A549 (cell line): ENCODE measurements around the gene FAM177B. TPM values are rescaled to one million over a fixed set of nuclear protein-coding genes. Genes with fewer than 3 reads are reported as not detected.

Experiments
- ATAC-seq, 2 experiments: fragments of 200-7000 bp in 1 of 2; fragments of >200 bp in 1 of 2; cut with Nextera tagmentation in 1 of 2; cut with Tn5 transposase in 1 of 2; 3 replicates each; pipeline versions ENCODE4 v1.8.0 to v1.9.1; 2018 to 2020; ENCODE audit warnings: mild to moderate bottlenecking in 1 of 2, moderate library complexity in 1 of 2
- CTCF ChIA-PET: fragments of 300-600 bp; sonication (Branson Sonifier 250); formaldehyde crosslinking; extraction: SDS; loops from one replicate; lab custom pipeline; 2021; ENCODE audit warnings: antibody characterized with exemption, inconsistent platforms; lab: Yijun Ruan, JAX
- POLR2A ChIA-PET: fragments of 350-600 bp; formaldehyde crosslinking; extraction: SDS; loops from one replicate; lab custom pipeline; 2021; ENCODE audit warnings: antibody characterized with exemption, inconsistent platforms; lab: Yijun Ruan, JAX
- DNase-seq, 2 experiments: peaks; one replicate each; pipeline versions ENCODE4 v3.0.0 to v3.0.0-alpha.2; 2011 to 2016; ENCODE audit warnings: low read depth in 1 of 2, low spot score in 1 of 2
- FAIRE-seq: peaks from 2 replicates; lab custom pipeline; 2011; peaks lifted over from hg19 to GRCh38; lab: Jason Lieb, UNC
- H3K27ac ChIP-seq, 2 experiments: fragments of >200 bp; sonication (Bioruptor Twin); formaldehyde crosslinking; 3 replicates each; pipeline ENCODE4 v1.5.1; 2016 to 2017
- H3K4me1 ChIP-seq: fragments of >200 bp; sonication (Bioruptor Twin); formaldehyde crosslinking; 3 replicates; pipeline ENCODE4 v1.6.1; 2016
- H3K4me2 ChIP-seq: fragments of >200 bp; sonication (Bioruptor Twin); formaldehyde crosslinking; 3 replicates; pipeline ENCODE4 v1.6.1; 2016
- H3K4me3 ChIP-seq: fragments of >200 bp; sonication (Bioruptor Twin); formaldehyde crosslinking; 3 replicates; pipeline ENCODE4 v1.5.1; 2016
- H3K9me3 ChIP-seq: fragments of >200 bp; sonication (Bioruptor Twin); formaldehyde crosslinking; 3 replicates; pipeline ENCODE4 v1.6.1; 2016
- ATOH8 ChIP-seq: fragments of 250-450 bp; sonication (Bioruptor Pico); IDR thresholded peaks from 2 replicates; pipeline ENCODE4 v1.5.0; 2020; ENCODE audit warnings: low read depth, mild to moderate bottlenecking, moderate library complexity
- CHD2 ChIP-seq: fragments of 150-350 bp; IDR thresholded peaks from 2 replicates; pipeline ENCODE4 v1.6.1; 2014; ENCODE audit warnings: low read length; ENCODE audit not compliant: partially characterized antibody
- CHD4 ChIP-seq: fragments of 200-600 bp; sonication (generic); IDR thresholded peaks from 2 replicates; pipeline ENCODE4 v1.6.1; 2016; ENCODE audit warnings: antibody characterized with exemption, mild to moderate bottlenecking, borderline replicate concordance
- E2F6 ChIP-seq: IDR thresholded peaks from 2 replicates; pipeline ENCODE4 v1.6.1; 2012; ENCODE audit warnings: low read depth, borderline replicate concordance
- EP300 ChIP-seq, 2 experiments: fragments of >200 bp; sonication (Bioruptor Twin); formaldehyde crosslinking; IDR thresholded peaks; 2 replicates in 1 of 2; 3 replicates in 1 of 2; pipeline ENCODE4 v1.6.1; 2016 to 2017
- FOSL2 ChIP-seq, 2 experiments: fragments of 450-650 bp in 1 of 2; fragments of >200 bp in 1 of 2; sonication (Bioruptor Twin) in 1 of 2; formaldehyde crosslinking; IDR thresholded peaks; 2 replicates each; pipeline versions ENCODE4 v1.5.0 to v1.6.1; 2016 to 2020; ENCODE audit warnings: mild to moderate bottlenecking in 1 of 2, moderate library complexity in 1 of 2
- FOXS1 ChIP-seq: fragments of 250-450 bp; sonication (Bioruptor Pico); IDR thresholded peaks from 2 replicates; pipeline ENCODE4 v1.5.0; 2020; ENCODE audit warnings: mild to moderate bottlenecking, moderate library complexity
- HOXA7 ChIP-seq: fragments of 250-450 bp; sonication (Bioruptor Pico); IDR thresholded peaks from 2 replicates; pipeline ENCODE4 v1.5.0; 2020; ENCODE audit warnings: mild to moderate bottlenecking, moderate library complexity
- JUNB ChIP-seq: fragments of >200 bp; sonication (Bioruptor Twin); formaldehyde crosslinking; IDR thresholded peaks from 2 replicates; pipeline ENCODE4 v1.6.1; 2016
- KDM1A ChIP-seq: fragments of 200-600 bp; sonication (generic); IDR thresholded peaks from 2 replicates; pipeline ENCODE4 v1.6.1; 2016; ENCODE audit warnings: low read depth, mild to moderate bottlenecking
- MAX ChIP-seq: IDR thresholded peaks from 2 replicates; pipeline ENCODE4 v1.6.1; 2012
- MYC ChIP-seq: IDR thresholded peaks from 2 replicates; pipeline ENCODE4 v1.6.1; 2012; ENCODE audit warnings: mild to moderate bottlenecking, inconsistent platforms, low read length, improper control_type of control experiment, borderline replicate concordance
- PBX3 ChIP-seq: IDR thresholded peaks from 2 replicates; pipeline ENCODE4 v1.6.1; 2012
- RAD21 ChIP-seq, 2 experiments: fragments of >200 bp in 1 of 2; sonication (Bioruptor Twin) in 1 of 2; formaldehyde crosslinking in 1 of 2; IDR thresholded peaks in 1 of 2; conservative IDR thresholded peaks in 1 of 2; 2 replicates in 1 of 2; 3 replicates in 1 of 2; pipeline ENCODE4 v1.6.1; 2012 to 2018; ENCODE audit warnings: inconsistent platforms in 1 of 2
- RARB ChIP-seq: fragments of 250-450 bp; sonication (Bioruptor Pico); IDR thresholded peaks from 2 replicates; pipeline ENCODE4 v1.8.0; 2021; ENCODE audit warnings: mild to moderate bottlenecking, moderate library complexity
- RCOR1 ChIP-seq: fragments of 150-350 bp; IDR thresholded peaks from 2 replicates; pipeline ENCODE4 v1.6.1; 2014; ENCODE audit warnings: antibody characterized with exemption, low read length, low read depth
- SMC3 ChIP-seq: fragments of >200 bp; sonication (Bioruptor Twin); formaldehyde crosslinking; IDR thresholded peaks from 3 replicates; pipeline ENCODE4 v1.6.1; 2018; ENCODE audit warnings: inconsistent platforms
- TFCP2L1 ChIP-seq: fragments of 250-450 bp; sonication (Bioruptor Pico); IDR thresholded peaks from 2 replicates; pipeline ENCODE4 v1.5.0; 2021; ENCODE audit warnings: mild to moderate bottlenecking
- TP53 ChIP-seq: fragments of 250-450 bp; sonication (Bioruptor Pico); IDR thresholded peaks from 2 replicates; pipeline ENCODE4 v1.5.0; 2021; ENCODE audit warnings: mild to moderate bottlenecking, moderate library complexity
- USF2 ChIP-seq: fragments of 450-650 bp; IDR thresholded peaks from 2 replicates; pipeline ENCODE4 v1.6.1; 2014; ENCODE audit warnings: antibody characterized with exemption
- ZFP36 ChIP-seq: fragments of 450-650 bp; IDR thresholded peaks from 2 replicates; pipeline ENCODE4 v1.6.1; 2014; ENCODE audit warnings: borderline replicate concordance; ENCODE audit not compliant: partially characterized antibody
- ZNF302 ChIP-seq: fragments of 250-450 bp; sonication (Bioruptor Pico); IDR thresholded peaks from 2 replicates; pipeline ENCODE4 v1.9.0; 2021; ENCODE audit warnings: inconsistent platforms, mild to moderate bottlenecking, moderate library complexity
- WGBS: methylation state at CpG from one replicate; pipeline ENCODE4 v1.1.6; 2017; ENCODE audit errors: missing lambda C conversion rate; 5-methylcytosine and 5-hydroxymethylcytosine counted together
- polyA plus RNA-seq, 4 experiments: library from polyadenylated mRNA; depleted of rRNA in 3 of 4; stranded (reverse); fragments of >200 nt; fragmentation: RNase III in 1 of 4; extraction: RNeasy Plus Mini Kit Qiagen cat#74134 plus additional on column Dnase treatment in 1 of 4; gene quantifications; 2 replicates in 3 of 4; 3 replicates in 1 of 4; pipeline ENCODE4 v1.2.3, GENCODE V29; 2011 to 2017
- TF ChIP-seq, protein P1 (sequence below): fragments of >200 bp; sonication (Bioruptor Twin); formaldehyde crosslinking; IDR thresholded peaks from 2 replicates; pipeline ENCODE4 v1.6.1; 2016
- TF ChIP-seq, protein P2 (sequence below): fragments of >200 bp; sonication (Bioruptor Twin); formaldehyde crosslinking; IDR thresholded peaks from 3 replicates; pipeline ENCODE4 v1.6.1; 2016
- TF ChIP-seq, protein P3 (sequence below): fragments of 150-350 bp; IDR thresholded peaks from 2 replicates; pipeline ENCODE4 v1.6.1; 2014; ENCODE audit warnings: low read depth, mild to moderate bottlenecking, low read length

FAM177B gene
- polyA plus RNA-seq, 2 of the 4 experiments (the other 2 are of a cell fraction): not detected

DNA sequence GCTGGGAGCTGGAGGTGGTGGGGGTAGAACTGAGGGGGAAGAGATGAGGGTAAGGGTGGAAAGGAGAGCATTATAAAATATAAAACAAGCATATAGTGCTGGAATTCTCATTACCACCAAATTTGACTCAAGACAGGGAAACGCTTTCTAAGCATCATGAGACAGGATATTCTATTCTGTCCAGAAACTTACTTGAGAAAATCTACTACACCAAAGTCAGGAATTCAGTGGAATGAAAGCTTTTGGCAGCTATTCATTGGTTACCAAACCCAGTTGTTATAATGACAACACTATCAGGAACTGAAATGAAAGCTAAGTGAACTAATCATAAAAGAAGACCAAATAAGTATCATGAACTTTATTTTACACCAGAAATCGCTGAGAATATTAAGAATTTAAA, 39.2 kb upstream of the FAM177B start (continued):
- TF ChIP-seq EP300 (IDR thresholded peaks at IDR 0.05): no peak
- no peak for TF ChIP-seq HOXA7 (CRISPR knock-in tag)
- no peak for TF ChIP-seq ZFP36
- TF ChIP-seq SMC3: no peak
- no peak for TF ChIP-seq RARB (CRISPR knock-in tag)
- no peak for TF ChIP-seq CHD2
- no peak for TF ChIP-seq ZNF302
- no peak for TF ChIP-seq E2F6
- no peak for TF ChIP-seq CHD4

DNA sequence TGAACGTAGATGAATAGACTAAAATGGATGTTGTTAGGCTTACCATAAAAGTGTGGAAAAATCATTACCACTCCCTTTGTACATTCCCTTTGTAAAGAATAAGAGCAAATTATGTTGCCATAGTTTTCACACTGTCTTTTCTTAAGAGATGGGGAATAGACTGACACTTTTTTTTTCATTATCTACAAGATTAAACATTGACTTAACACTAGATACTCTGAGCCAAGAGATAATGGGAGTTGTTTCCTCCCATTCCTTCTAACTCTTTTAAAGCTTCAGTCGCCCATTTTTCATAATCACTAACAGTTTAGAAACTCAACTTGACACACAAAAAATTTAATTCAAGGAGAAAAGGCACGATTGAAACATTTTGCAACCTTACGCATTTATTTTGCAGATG, 34.8 kb upstream of the FAM177B start:
- FAIRE-seq (no peak), DNase-seq (no peak), ATAC-seq (no peak)
- no peak for TF ChIP-seq RAD21 (conservative IDR thresholded peaks at IDR 0.05 in 1 of 2, IDR thresholded peaks at IDR 0.05 in 1 of 2)
- no peak for TF ChIP-seq FOSL2 (IDR thresholded peaks at IDR 0.05)
- TF ChIP-seq FOSL2 (CRISPR knock-in tag; IDR thresholded peaks at IDR 0.05): no peak
- TF ChIP-seq MYC: no peak
- TF ChIP-seq PBX3: no peak
- TF ChIP-seq, protein P1, sequence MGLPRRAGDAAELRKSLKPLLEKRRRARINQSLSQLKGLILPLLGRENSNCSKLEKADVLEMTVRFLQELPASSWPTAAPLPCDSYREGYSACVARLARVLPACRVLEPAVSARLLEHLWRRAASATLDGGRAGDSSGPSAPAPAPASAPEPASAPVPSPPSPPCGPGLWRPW: no peak
- no peak for TF ChIP-seq MAX
- TF ChIP-seq TFCP2L1 (CRISPR knock-in tag): no peak
- TF ChIP-seq RCOR1: no peak
- TF ChIP-seq, protein P2, sequence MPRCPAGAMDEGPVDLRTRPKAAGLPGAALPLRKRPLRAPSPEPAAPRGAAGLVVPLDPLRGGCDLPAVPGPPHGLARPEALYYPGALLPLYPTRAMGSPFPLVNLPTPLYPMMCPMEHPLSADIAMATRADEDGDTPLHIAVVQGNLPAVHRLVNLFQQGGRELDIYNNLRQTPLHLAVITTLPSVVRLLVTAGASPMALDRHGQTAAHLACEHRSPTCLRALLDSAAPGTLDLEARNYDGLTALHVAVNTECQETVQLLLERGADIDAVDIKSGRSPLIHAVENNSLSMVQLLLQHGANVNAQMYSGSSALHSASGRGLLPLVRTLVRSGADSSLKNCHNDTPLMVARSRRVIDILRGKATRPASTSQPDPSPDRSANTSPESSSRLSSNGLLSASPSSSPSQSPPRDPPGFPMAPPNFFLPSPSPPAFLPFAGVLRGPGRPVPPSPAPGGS: no peak
- TF ChIP-seq ZNF302: no peak
- TF ChIP-seq JUNB: no peak
- no peak for TF ChIP-seq USF2
- no peak for TF ChIP-seq TP53 (CRISPR knock-in tag)
- TF ChIP-seq, protein P3, sequence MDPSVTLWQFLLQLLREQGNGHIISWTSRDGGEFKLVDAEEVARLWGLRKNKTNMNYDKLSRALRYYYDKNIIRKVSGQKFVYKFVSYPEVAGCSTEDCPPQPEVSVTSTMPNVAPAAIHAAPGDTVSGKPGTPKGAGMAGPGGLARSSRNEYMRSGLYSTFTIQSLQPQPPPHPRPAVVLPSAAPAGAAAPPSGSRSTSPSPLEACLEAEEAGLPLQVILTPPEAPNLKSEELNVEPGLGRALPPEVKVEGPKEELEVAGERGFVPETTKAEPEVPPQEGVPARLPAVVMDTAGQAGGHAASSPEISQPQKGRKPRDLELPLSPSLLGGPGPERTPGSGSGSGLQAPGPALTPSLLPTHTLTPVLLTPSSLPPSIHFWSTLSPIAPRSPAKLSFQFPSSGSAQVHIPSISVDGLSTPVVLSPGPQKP: no peak
- TF ChIP-seq KDM1A: no peak
- TF ChIP-seq ATOH8 (CRISPR knock-in tag): no peak
- TF ChIP-seq FOXS1 (CRISPR knock-in tag): no peak
- ChIA-PET POLR2A (no interaction called here), CTCF (interaction anchor here (2.3 kb wide), 1 partner anchor 9 kb away, joined by 6 read pairs; no protein-coding TSS in a partner anchor)
- H3K4me2 ChIP-seq: no peak overlapping the region
- H3K9me3 ChIP-seq: peaks cover 9% of the 10 kb centered on the region; the same call in 1 of the 3 replicates
- WGBS: 89% methylated on average over 4 of the region's 4 CpGs
- no peaks in the 10 kb centered on the region for H3K4me1 ChIP-seq
- H3K27ac ChIP-seq: no peak overlapping the region
- no peak overlapping the region for H3K4me3 ChIP-seq
